ENCODE measurements around the gene L3HYPDH. TPM values are rescaled to one million over a fixed set of nuclear protein-coding genes. Genes with fewer than 3 reads are reported as not detected.

The L3HYPDH gene
- total RNA-seq, 1 donor from 2014 or later, result 57.2 TPM

GRCh38 chr14:59435101-59435500 is 49.1 kb downstream of the L3HYPDH start:
- Histone ChIP-seq H3K4me2 (ENCODE audit: low read length) (no peak overlapping the region), H3K4me3 (ENCODE audit: insufficient read depth, low read depth, low read length) (no peak overlapping the region), H3K9me3 (ENCODE audit: insufficient read depth, low read depth, low read length) (no peaks in the 10 kb centered on the region), H3K27ac (ENCODE audit: low read depth, low read length) (no peak overlapping the region), H3K27me3 (ENCODE audit: insufficient read depth, low read length) (no peaks in the 10 kb centered on the region), H2AFZ (ENCODE audit: low read depth, low read length) (no peak overlapping the region), H3K36me3 (ENCODE audit: insufficient read depth, low read length) (no peaks in the 10 kb centered on the region), H4K20me1 (ENCODE audit: insufficient read depth, low read length) (no peaks in the 10 kb centered on the region), H3K79me2 (ENCODE audit: insufficient read depth, low read length) (no peaks in the 10 kb centered on the region), H3K4me1 (ENCODE audit: insufficient read depth, low read length) (peaks cover 19% of the 10 kb centered on the region), H3K9ac (ENCODE audit: low read length) (no peak overlapping the region)
- Mint-ChIP-seq H3K27ac (ENCODE audit: unreplicated experiment) (no peak overlapping the region), H3K4me1 (ENCODE audit: low read depth, unreplicated experiment) (peaks cover 16% of the 10 kb centered on the region), H3K9me3 (ENCODE audit: unreplicated experiment) (no peaks in the 10 kb centered on the region), H3K4me3 (ENCODE audit: unreplicated experiment) (no peak overlapping the region), H3K27me3 (ENCODE audit: low read depth, unreplicated experiment) (no peaks in the 10 kb centered on the region), H3K36me3 (ENCODE audit: low read depth, unreplicated experiment) (peaks cover 4% of the 10 kb centered on the region)
- DNase-seq (ENCODE audit: low read depth) (no peak), FAIRE-seq (no peak)
- TF ChIP-seq EZH2 (IDR thresholded peaks at IDR 0.05; ENCODE audit: insufficient read depth, low read length) (no peak), CTCF (IDR thresholded peaks at IDR 0.05; ENCODE audit: insufficient read depth, low read depth, low read length) (no peak)

- Histone ChIP-seq H3K9me3 (ENCODE audit: insufficient read depth, low read depth, low read length) (no peaks in the 10 kb centered on the region), H3K9ac (ENCODE audit: low read length) (no peak overlapping the region), H3K4me3 (ENCODE audit: insufficient read depth, low read depth, low read length) (no peak overlapping the region), H2AFZ (ENCODE audit: low read depth, low read length) (no peak overlapping the region), H3K27ac (ENCODE audit: low read depth, low read length) (no peak overlapping the region), H3K4me2 (ENCODE audit: low read length) (no peak overlapping the region), H3K4me1 (ENCODE audit: insufficient read depth, low read length) (peaks cover 13% of the 10 kb centered on the region), H4K20me1 (ENCODE audit: insufficient read depth, low read length) (no peaks in the 10 kb centered on the region), H3K36me3 (ENCODE audit: insufficient read depth, low read length) (no peaks in the 10 kb centered on the region), H3K27me3 (ENCODE audit: insufficient read depth, low read length) (no peaks in the 10 kb centered on the region), H3K79me2 (ENCODE audit: insufficient read depth, low read length) (no peaks in the 10 kb centered on the region)
- no peaks in the 10 kb centered on the region for H3K9me3 Mint-ChIP-seq (ENCODE audit: unreplicated experiment)
- TF ChIP-seq EZH2 (IDR thresholded peaks at IDR 0.05; ENCODE audit: insufficient read depth, low read length) (no peak), CTCF (IDR thresholded peaks at IDR 0.05; ENCODE audit: insufficient read depth, low read depth, low read length) (no peak)
- DNase-seq (ENCODE audit: low read depth) (no peak), FAIRE-seq (no peak)
- no peak overlapping the region for H3K4me3 Mint-ChIP-seq (ENCODE audit: unreplicated experiment)
- no peaks in the 10 kb centered on the region for H3K27me3 Mint-ChIP-seq (ENCODE audit: low read depth, unreplicated experiment)
- peaks cover 22% of the 10 kb centered on the region for H3K4me1 Mint-ChIP-seq (ENCODE audit: low read depth, unreplicated experiment)
- no peak overlapping the region for H3K27ac Mint-ChIP-seq (ENCODE audit: unreplicated experiment)
- H3K36me3 Mint-ChIP-seq (ENCODE audit: low read depth, unreplicated experiment), result peaks cover 1% of the 10 kb centered on the region
Measured at GRCh38 chr14:59429790-59430189, 54.4 kb downstream of the L3HYPDH start.

- no peaks in the 10 kb centered on the region for H3K27me3 Mint-ChIP-seq (ENCODE audit: low read depth, unreplicated experiment)
- DNase-seq (ENCODE audit: low read depth), result peak; percentile 60
- Histone ChIP-seq H3K27me3 (ENCODE audit: insufficient read depth, low read length) (no peaks in the 10 kb centered on the region), H3K9me3 (ENCODE audit: insufficient read depth, low read depth, low read length) (no peaks in the 10 kb centered on the region), H4K20me1 (ENCODE audit: insufficient read depth, low read length) (no peaks in the 10 kb centered on the region), H3K79me2 (ENCODE audit: insufficient read depth, low read length) (no peaks in the 10 kb centered on the region), H3K9ac (ENCODE audit: low read length) (peak overlapping the region; percentile 0), H3K4me1 (ENCODE audit: insufficient read depth, low read length) (peaks cover 13% of the 10 kb centered on the region), H3K4me3 (ENCODE audit: insufficient read depth, low read depth, low read length) (no peak overlapping the region), H3K27ac (ENCODE audit: low read depth, low read length) (no peak overlapping the region), H3K36me3 (ENCODE audit: insufficient read depth, low read length) (no peaks in the 10 kb centered on the region), H3K4me2 (ENCODE audit: low read length) (peak overlapping the region; percentile 50), H2AFZ (ENCODE audit: low read depth, low read length) (no peak overlapping the region)
- no peaks in the 10 kb centered on the region for H3K36me3 Mint-ChIP-seq (ENCODE audit: low read depth, unreplicated experiment)
- H3K27ac Mint-ChIP-seq (ENCODE audit: unreplicated experiment), result no peak overlapping the region
- H3K4me1 Mint-ChIP-seq (ENCODE audit: low read depth, unreplicated experiment), result peaks cover 23% of the 10 kb centered on the region
- FAIRE-seq, result no peak
- H3K9me3 Mint-ChIP-seq (ENCODE audit: unreplicated experiment), result no peaks in the 10 kb centered on the region
- no peak overlapping the region for H3K4me3 Mint-ChIP-seq (ENCODE audit: unreplicated experiment)
- no peak for TF ChIP-seq EZH2 (IDR thresholded peaks at IDR 0.05; ENCODE audit: insufficient read depth, low read length)
- TF ChIP-seq CTCF (IDR thresholded peaks at IDR 0.05; ENCODE audit: insufficient read depth, low read depth, low read length), result no peak
Measured at GRCh38 chr14:59428581-59429012, 55.6 kb downstream of the L3HYPDH start.
